IMR-90 (cell line): ENCODE data around the gene DUSP8. TPM values are rescaled to one million over a fixed set of nuclear protein-coding genes. Genes with fewer than 3 reads are reported as not detected.

Experiments
- ATAC-seq: fragments of 200-7000 bp; cut with Tn5 transposase; 2 replicates; pipeline ENCODE4 v1.9.1; 2020; ENCODE audit warnings: low read depth, mild to moderate bottlenecking, moderate library complexity
- BruUV-seq: library from RNA; stranded (reverse); fragments of 400-500 nt; replicated peaks from 2 replicates; lab custom pipeline; 2021; lab: Mats Ljungman, UMichigan
- CTCF ChIA-PET: fragments of 300-600 bp; formaldehyde crosslinking; extraction: SDS; loops from one replicate; lab custom pipeline; 2021; ENCODE audit warnings: antibody characterized with exemption; lab: Yijun Ruan, JAX
- POLR2A ChIA-PET: fragments of 300-600 bp; sonication (Branson Sonifier 250); formaldehyde crosslinking; loops from one replicate; lab custom pipeline; 2022; ENCODE audit warnings: antibody characterized with exemption; ENCODE audit not compliant: unreplicated experiment; lab: Charles Lee
- DNase-seq: peaks from one replicate; pipeline ENCODE4 v3.0.0; 2013
- H2AFZ ChIP-seq: replicated peaks from 2 replicates; pipeline ENCODE3; 2013; ENCODE audit warnings: low read length, mild to moderate bottlenecking; ENCODE audit not compliant: poor library complexity
- H2AK5ac ChIP-seq: 2 replicates; pipeline ENCODE4 v1.6.1; 2013; ENCODE audit warnings: low read depth, low read length, inconsistent platforms
- H2AK9ac ChIP-seq: replicated peaks from 2 replicates; pipeline ENCODE3; 2013; ENCODE audit warnings: mild to moderate bottlenecking, low read depth, low read length, moderate library complexity; ENCODE audit not compliant: poor library complexity
- H2BK120ac ChIP-seq: 2 replicates; pipeline ENCODE4 v1.6.1; 2013; ENCODE audit warnings: low read depth, low read length, inconsistent platforms
- H2BK15ac ChIP-seq: 3 replicates; pipeline ENCODE4 v1.6.1; 2013; ENCODE audit warnings: low read depth, low read length, inconsistent platforms
- H2BK20ac ChIP-seq: 2 replicates; pipeline ENCODE4 v1.6.1; 2013; ENCODE audit warnings: low read depth, mild to moderate bottlenecking, inconsistent platforms, low read length, moderate library complexity
- H2BK5ac ChIP-seq: 2 replicates; pipeline ENCODE4 v1.6.1; 2013; ENCODE audit warnings: mild to moderate bottlenecking, low read depth, low read length, inconsistent platforms; ENCODE audit not compliant: poor library complexity, severe bottlenecking
- H3K14ac ChIP-seq: replicated peaks from 2 replicates; pipeline ENCODE4 v1.6.1; 2013; ENCODE audit warnings: low read depth, low read length, inconsistent platforms
- H3K18ac ChIP-seq: 2 replicates; pipeline ENCODE4 v1.6.1; 2013; ENCODE audit warnings: low read depth, low read length, control low read depth
- H3K23ac ChIP-seq: 2 replicates; pipeline ENCODE4 v1.6.1; 2013; ENCODE audit warnings: low read depth, low read length, inconsistent platforms
- H3K27ac ChIP-seq: 2 replicates; pipeline ENCODE4 v1.5.1; 2013; ENCODE audit warnings: mild to moderate bottlenecking, control low read depth, low read length; ENCODE audit not compliant: insufficient read depth
- H3K27me3 ChIP-seq: 2 replicates; pipeline ENCODE4 v1.6.1; 2013; ENCODE audit warnings: low read length; ENCODE audit not compliant: control insufficient read depth, insufficient read depth
- H3K36me3 ChIP-seq: 2 replicates; pipeline ENCODE4 v1.6.1; 2013; ENCODE audit warnings: low read length, mixed read lengths; ENCODE audit not compliant: control insufficient read depth, insufficient read depth
- H3K4ac ChIP-seq: 2 replicates; pipeline ENCODE4 v1.6.1; 2013; ENCODE audit warnings: low read depth, low read length, inconsistent platforms
- H3K4me1 ChIP-seq: 2 replicates; pipeline ENCODE4 v1.6.1; 2013; ENCODE audit warnings: low read length, mixed read lengths; ENCODE audit not compliant: control insufficient read depth, insufficient read depth
- H3K4me2 ChIP-seq: 2 replicates; pipeline ENCODE4 v1.6.1; 2013; ENCODE audit warnings: low read depth, mild to moderate bottlenecking, control low read depth, low read length, moderate library complexity
- H3K4me3 ChIP-seq: 2 replicates; pipeline ENCODE4 v1.5.1; 2013; ENCODE audit warnings: low read depth, mild to moderate bottlenecking, control low read depth, low read length, moderate library complexity; ENCODE audit not compliant: insufficient read depth
- H3K56ac ChIP-seq: 2 replicates; pipeline ENCODE4 v1.6.1; 2013; ENCODE audit warnings: low read length, inconsistent platforms; ENCODE audit not compliant: insufficient read depth; ENCODE audit errors: extremely low read depth
- H3K79me1 ChIP-seq, 2 experiments: 2 replicates each; pipeline ENCODE4 v1.6.1; 2013; ENCODE audit warnings: low read length in 2 of 2, inconsistent platforms in 1 of 2, low read depth in 1 of 2
- H3K9ac ChIP-seq: 2 replicates; pipeline ENCODE4 v1.6.1; 2013; ENCODE audit warnings: low read depth, low read length, control low read depth
- H3K9me1 ChIP-seq: 2 replicates; pipeline ENCODE4 v1.6.1; 2013; ENCODE audit warnings: low read length, inconsistent platforms; ENCODE audit not compliant: insufficient read depth
- H3K9me3 ChIP-seq: 2 replicates; pipeline ENCODE4 v1.6.1; 2013; ENCODE audit warnings: low read length; ENCODE audit not compliant: control insufficient read depth, insufficient read depth
- H4K20me1 ChIP-seq: 2 replicates; pipeline ENCODE4 v1.6.1; 2013; ENCODE audit warnings: low read length, inconsistent platforms; ENCODE audit not compliant: insufficient read depth
- H4K5ac ChIP-seq: 2 replicates; pipeline ENCODE4 v1.6.1; 2013; ENCODE audit warnings: mild to moderate bottlenecking, low read depth, low read length, control low read depth
- H4K8ac ChIP-seq, 2 experiments: 2 replicates each; pipeline ENCODE4 v1.6.1; 2013; ENCODE audit warnings: low read depth in 2 of 2, low read length in 2 of 2, control low read depth in 1 of 2, inconsistent platforms in 1 of 2
- H4K91ac ChIP-seq: 2 replicates; pipeline ENCODE4 v1.6.1; 2013; ENCODE audit warnings: low read depth, low read length, inconsistent platforms; ENCODE audit not compliant: insufficient read depth
- CEBPB ChIP-seq: IDR thresholded peaks from 2 replicates; pipeline ENCODE4 v1.6.1; 2012; ENCODE audit warnings: low read depth, low read length, improper control_type of control experiment
- CHD1 ChIP-seq: IDR thresholded peaks from 2 replicates; pipeline ENCODE4 v1.6.1; 2012; ENCODE audit warnings: low read depth, low read length, improper control_type of control experiment
- CTCF ChIP-seq: conservative IDR thresholded peaks from 2 replicates; pipeline ENCODE4 v1.5.1; 2012; ENCODE audit warnings: mild to moderate bottlenecking, low read depth, low read length, improper control_type of control experiment
- ELK1 ChIP-seq: fragments of 150-350 bp; IDR thresholded peaks from 2 replicates; pipeline ENCODE4 v1.6.1; 2016; ENCODE audit warnings: low read depth, mild to moderate bottlenecking, low read length, moderate library complexity, borderline replicate concordance
- FOS ChIP-seq: fragments of 150-350 bp; IDR thresholded peaks from 2 replicates; pipeline ENCODE4 v1.6.1; 2016; ENCODE audit warnings: low read depth, low read length
- MAFK ChIP-seq: IDR thresholded peaks from 2 replicates; pipeline ENCODE4 v1.6.1; 2012; ENCODE audit warnings: low read depth, low read length, improper control_type of control experiment
- MAZ ChIP-seq: IDR thresholded peaks from 2 replicates; pipeline ENCODE4 v1.6.1; 2012; ENCODE audit warnings: low read depth, mild to moderate bottlenecking, low read length, improper control_type of control experiment, moderate library complexity, borderline replicate concordance
- MXI1 ChIP-seq: IDR thresholded peaks from 2 replicates; pipeline ENCODE4 v1.6.1; 2012; ENCODE audit warnings: low read depth, mild to moderate bottlenecking, low read length, moderate library complexity, borderline replicate concordance
- POLR2A ChIP-seq: IDR thresholded peaks from 2 replicates; pipeline ENCODE4 v1.6.1; 2012; ENCODE audit warnings: mild to moderate bottlenecking, low read depth, low read length
- RAD21 ChIP-seq: IDR thresholded peaks from 2 replicates; pipeline ENCODE4 v1.6.1; 2012; ENCODE audit warnings: low read length, improper control_type of control experiment
- RCOR1 ChIP-seq: IDR thresholded peaks from 2 replicates; pipeline ENCODE4 v1.6.1; 2012; ENCODE audit warnings: mild to moderate bottlenecking, low read length, improper control_type of control experiment; ENCODE audit not compliant: insufficient replicate concordance
- RFX5 ChIP-seq: IDR thresholded peaks from 2 replicates; pipeline ENCODE4 v1.8.0; 2012; ENCODE audit warnings: low read depth, mild to moderate bottlenecking, low read length, moderate library complexity
- SMC3 ChIP-seq: fragments of 150-350 bp; IDR thresholded peaks from 2 replicates; pipeline ENCODE4 v1.6.1; 2016; ENCODE audit warnings: low read depth, mild to moderate bottlenecking, antibody characterized with exemption, low read length, moderate library complexity
- USF2 ChIP-seq: fragments of 150-350 bp; IDR thresholded peaks from 2 replicates; pipeline ENCODE4 v1.6.1; 2017; ENCODE audit warnings: mild to moderate bottlenecking, antibody characterized with exemption, low read length, low read depth
- WGBS, 2 experiments: methylation state at CpG; one replicate each; pipeline versions ENCODE4 v1.1.5 to v1.1.7; 2013; ENCODE audit warnings: missing lambda C conversion rate in 2 of 2; ENCODE audit not compliant: insufficient read length in 1 of 2; ENCODE audit errors: extremely low coverage in 2 of 2; 5-methylcytosine and 5-hydroxymethylcytosine counted together
- dilution Hi-C: fragments of 300-500 bp; cut with HindIII; formaldehyde crosslinking; loops from one replicate; pipeline ENCODE4 v1.14.3; 2018; ENCODE audit warnings: low sequenced_read_pairs; ENCODE audit not compliant: unreplicated experiment
- in situ Hi-C: fragments of 300-500 bp; cut with MboI; formaldehyde crosslinking; loops from 3 replicates; pipeline ENCODE4 v1.14.3; 2019; ENCODE audit warnings: low sequenced_read_pairs, inconsistent platforms, mixed read lengths
- intact Hi-C: fragments of 100-400 bp; cut with micrococcal nuclease; formaldehyde crosslinking; loops from 2 replicates; pipeline ENCODE4 v1.10.0; 2022
- polyA plus RNA-seq, 3 experiments: library from polyadenylated mRNA; depleted of rRNA; stranded (reverse); fragments of >200 nt; gene quantifications; 2 replicates each; pipeline ENCODE4 v1.2.3, GENCODE V29; 2012; ENCODE audit warnings: low replicate concordance in 1 of 3
- total RNA-seq: library from RNA; depleted of rRNA; stranded (reverse); fragments of >200 nt; gene quantifications from 2 replicates; pipeline ENCODE4 v1.2.3, GENCODE V29; 2012

Gene DUSP8
- total and polyA plus RNA-seq, 2 of the 4 experiments (the other 2 are of a cell fraction), result 0.72 to 4.2 TPM

GRCh38 chr11:1542267-1542666 is 29.8 kb downstream of the DUSP8 start:
- no peak overlapping the region for H3K4me3 ChIP-seq
- peaks cover 2% of the 10 kb centered on the region; the same call in 1 of the 2 replicates for H3K4me1 ChIP-seq
- H3K23ac ChIP-seq, result no peak overlapping the region
- H2AK9ac ChIP-seq, result no peak overlapping the region
- in situ Hi-C loops, result no loop called here
- peaks cover 3% of the 10 kb centered on the region for H4K20me1 ChIP-seq
- H2BK120ac ChIP-seq, result no peak overlapping the region
- H3K9ac ChIP-seq, result no peak overlapping the region
- H3K4me2 ChIP-seq, result no peak overlapping the region
- no peak overlapping the region for H3K18ac ChIP-seq
- no peak overlapping the region for H2BK20ac ChIP-seq
- no peak overlapping the region for H3K56ac ChIP-seq
- no TSS peak for BruUV-seq
- H2BK5ac ChIP-seq, result no peak overlapping the region
- dilution Hi-C loops, result no loop called here
- no peak for TF ChIP-seq SMC3
- no peak for TF ChIP-seq RFX5
- no peak for TF ChIP-seq MAFK
- no peak for TF ChIP-seq RAD21
- no peak for TF ChIP-seq USF2
- no peak for TF ChIP-seq CTCF
- TF ChIP-seq MAZ, result no peak
- TF ChIP-seq FOS, result no peak
- no peak for TF ChIP-seq MXI1
- TF ChIP-seq CHD1, result no peak
- TF ChIP-seq RCOR1, result no peak
- no peak for TF ChIP-seq POLR2A
- TF ChIP-seq CEBPB, result no peak
- no peak for TF ChIP-seq ELK1
- H2BK15ac ChIP-seq, result no peak overlapping the region
- H4K5ac ChIP-seq, result no peak overlapping the region
- no peak overlapping the region for H2AK5ac ChIP-seq
- H3K36me3 ChIP-seq, result no peaks in the 10 kb centered on the region
- peaks cover 73% of the 10 kb centered on the region for H3K27me3 ChIP-seq
- ChIA-PET CTCF (interaction anchor here (1.2 kb wide), 1 partner anchor 33 kb away, joined by 6 read pairs; no protein-coding TSS in a partner anchor), POLR2A (no interaction called here)
- WGBS, 2 experiments, result 60% methylated on average over 1 of the region's 10 CpGs; no CpG with 5 or more reads in 1 of the 2 experiments
- ATAC-seq (no peak), DNase-seq (no peak)
- H3K27ac ChIP-seq, result no peak overlapping the region
- intact Hi-C loops, result no loop called here
- H3K14ac ChIP-seq, result no peak overlapping the region
- H3K9me1 ChIP-seq, result no peaks in the 10 kb centered on the region
- H4K91ac ChIP-seq, result no peak overlapping the region
- peaks cover 3% of the 10 kb centered on the region in 2 experiments; a peak in 2 of 4 replicates for H3K79me1 ChIP-seq
- peaks cover 4% of the 10 kb centered on the region for H3K9me3 ChIP-seq
- peak overlapping the region; percentile 33 for H2AFZ ChIP-seq
- no peak overlapping the region for H4K8ac ChIP-seq
- no peak overlapping the region for H3K4ac ChIP-seq
